ENCODE measurements around the gene SGCD. TPM values are rescaled to one million over a fixed set of nuclear protein-coding genes. Genes with fewer than 3 reads are reported as not detected.

Gene SGCD
- total RNA-seq, 2 experiments from 2014 or later = not detected

GRCh38 chr5:156383510-156384265 is 56.7 kb downstream of the SGCD start:
- Mint-ChIP-seq H3K4me3 (no peak overlapping the region), H3K9me3 (no peaks in the 10 kb centered on the region), H3K4me1 (no peaks in the 10 kb centered on the region), H3K27me3 (peaks cover 9% of the 10 kb centered on the region), H3K36me3 (no peaks in the 10 kb centered on the region), H3K27ac (no peak overlapping the region)
- no peak for DNase-seq

DNA sequence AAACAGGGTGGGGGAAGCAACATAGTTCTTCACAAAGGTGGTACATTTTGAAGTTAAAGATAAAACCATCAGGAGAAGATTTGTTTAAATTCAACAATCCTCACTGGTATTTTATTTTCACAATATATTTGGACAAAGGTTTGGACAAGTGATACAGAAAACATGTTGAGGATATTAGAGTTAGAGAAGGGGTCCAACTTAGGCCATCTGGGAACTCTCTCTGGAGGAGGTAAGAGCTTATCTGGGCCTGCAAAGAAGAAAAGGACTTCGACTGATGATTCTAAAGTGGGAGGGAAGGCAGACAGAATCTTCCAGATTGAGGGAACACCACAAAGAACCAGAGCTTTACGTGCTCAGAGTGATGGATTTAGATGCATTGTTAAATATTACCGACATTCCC is 58.5 kb downstream of the SGCD start:
- H3K4me1 Mint-ChIP-seq = no peaks in the 10 kb centered on the region
- H3K9me3 Mint-ChIP-seq = no peaks in the 10 kb centered on the region
- H3K36me3 Mint-ChIP-seq = no peaks in the 10 kb centered on the region
- DNase-seq = no peak
- H3K4me3 Mint-ChIP-seq = no peak overlapping the region
- H3K27me3 Mint-ChIP-seq = peaks cover 7% of the 10 kb centered on the region
- H3K27ac Mint-ChIP-seq = no peak overlapping the region

GRCh38 chr5:156386976-156387375 is 60.0 kb downstream of the SGCD start:
- no peak overlapping the region for H3K27ac Mint-ChIP-seq
- H3K27me3 Mint-ChIP-seq = peaks cover 4% of the 10 kb centered on the region
- DNase-seq = no peak

GRCh38 chr5:156387391-156387790 is 60.4 kb downstream of the SGCD start:
- DNase-seq = no peak
- H3K4me3 Mint-ChIP-seq = no peak overlapping the region
- H3K36me3 Mint-ChIP-seq = no peaks in the 10 kb centered on the region
- no peak overlapping the region for H3K27ac Mint-ChIP-seq
- no peaks in the 10 kb centered on the region for H3K4me1 Mint-ChIP-seq
- no peaks in the 10 kb centered on the region for H3K9me3 Mint-ChIP-seq
- peaks cover 4% of the 10 kb centered on the region for H3K27me3 Mint-ChIP-seq

More at GRCh38 chr5:156386976-156387375, 60.0 kb downstream of the SGCD start:
- no peaks in the 10 kb centered on the region for H3K36me3 Mint-ChIP-seq
- no peak overlapping the region for H3K4me3 Mint-ChIP-seq
- H3K4me1 Mint-ChIP-seq = no peaks in the 10 kb centered on the region
- no peaks in the 10 kb centered on the region for H3K9me3 Mint-ChIP-seq

DNA sequence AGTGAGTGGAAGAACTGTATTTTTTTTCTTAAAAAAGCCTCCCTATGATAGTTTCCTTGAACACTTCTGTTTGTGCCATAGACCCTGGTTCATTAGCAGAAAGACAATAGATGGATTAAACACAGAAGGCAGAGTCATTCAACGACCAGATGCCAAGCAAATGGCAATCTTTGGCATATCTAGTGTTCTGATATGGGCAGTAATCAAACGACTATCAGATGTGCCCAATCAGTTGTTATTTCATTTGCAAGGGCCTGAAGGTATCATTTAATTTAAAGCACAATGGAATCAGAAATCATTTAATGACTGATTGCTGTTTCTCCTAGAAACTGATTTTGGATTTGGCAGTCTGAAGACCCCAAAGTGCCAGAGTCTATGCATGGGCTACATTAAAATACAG is 61.3 kb downstream of the SGCD start:
- Mint-ChIP-seq H3K4me3 (no peak overlapping the region), H3K36me3 (no peaks in the 10 kb centered on the region), H3K9me3 (no peaks in the 10 kb centered on the region), H3K27ac (no peak overlapping the region), H3K27me3 (peaks cover 4% of the 10 kb centered on the region), H3K4me1 (no peaks in the 10 kb centered on the region)
- no peak for DNase-seq

DNA sequence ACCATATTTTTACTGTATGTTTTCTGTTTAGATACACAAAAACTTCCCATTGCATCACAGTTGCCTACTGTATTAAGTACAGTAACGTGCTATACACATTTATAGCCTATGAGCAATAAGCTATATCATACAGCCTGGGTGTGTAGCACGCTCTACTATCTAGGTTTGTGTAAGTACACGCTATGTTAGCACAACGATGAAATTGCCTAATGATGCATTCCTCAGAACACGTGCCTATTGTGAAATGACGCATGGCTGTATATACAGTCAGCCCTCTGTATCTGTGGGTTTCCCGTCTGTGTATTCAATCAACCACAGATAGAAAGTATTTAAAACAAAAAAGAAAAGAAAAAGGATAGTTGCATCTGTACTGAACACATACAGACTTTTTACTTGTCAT is 64.2 kb downstream of the SGCD start:
- Mint-ChIP-seq H3K27me3 (peaks cover 11% of the 10 kb centered on the region), H3K9me3 (no peaks in the 10 kb centered on the region), H3K4me1 (no peaks in the 10 kb centered on the region), H3K36me3 (no peaks in the 10 kb centered on the region), H3K4me3 (no peak overlapping the region), H3K27ac (no peak overlapping the region)
- no peak for DNase-seq

DNA sequence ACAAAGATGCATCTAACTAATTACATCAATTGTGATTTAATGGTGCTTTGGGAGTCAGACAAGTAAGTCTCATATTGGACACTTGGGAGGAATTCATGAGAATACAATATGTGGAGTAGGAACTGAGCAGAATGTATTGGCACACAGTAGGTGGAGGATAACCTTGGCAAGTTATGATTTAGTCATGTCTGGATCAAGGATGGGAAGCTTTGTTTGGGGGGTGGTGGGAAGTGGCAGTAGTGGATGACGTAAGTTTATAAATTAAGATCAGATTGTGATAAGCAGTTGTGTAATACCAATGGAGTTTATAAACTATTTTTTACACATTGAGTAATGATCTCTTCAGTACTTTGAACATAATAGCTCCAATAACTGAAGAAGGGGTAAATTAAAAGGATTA is 67.0 kb downstream of the SGCD start:
- Mint-ChIP-seq H3K27me3 (peaks cover 11% of the 10 kb centered on the region), H3K9me3 (no peaks in the 10 kb centered on the region), H3K4me3 (no peak overlapping the region), H3K27ac (no peak overlapping the region), H3K4me1 (no peaks in the 10 kb centered on the region), H3K36me3 (no peaks in the 10 kb centered on the region)
- no peak for DNase-seq

DNA sequence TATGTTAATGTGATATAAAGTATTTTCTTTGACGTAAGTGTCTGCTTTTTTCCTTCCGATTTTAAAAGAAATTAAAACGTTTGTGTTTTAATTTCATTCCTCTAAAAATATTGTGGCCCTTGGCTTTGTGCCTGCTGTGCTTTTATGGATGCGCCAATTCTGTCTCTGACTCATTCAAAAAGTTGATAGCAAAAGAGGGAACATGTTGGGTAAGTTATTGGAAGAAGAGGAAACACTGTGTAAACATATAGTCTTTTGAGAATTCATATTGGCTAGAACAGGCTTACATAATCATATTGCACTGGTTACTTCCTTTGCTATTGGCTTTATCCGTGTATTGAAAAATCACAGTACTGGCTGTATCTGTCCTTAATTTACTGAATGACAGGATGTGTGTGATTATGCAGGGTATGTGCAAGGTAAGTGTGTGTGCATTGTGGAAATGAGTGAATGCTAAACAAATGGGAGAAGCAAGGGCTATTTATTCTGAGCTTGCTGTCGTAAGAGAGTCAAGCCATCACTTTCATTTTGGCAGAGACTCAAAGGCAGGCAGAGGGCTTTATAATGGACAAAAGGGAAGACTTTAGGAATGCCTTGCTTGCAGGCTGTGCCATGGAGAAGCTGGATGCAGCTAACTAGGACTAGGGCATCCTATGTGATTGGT is 67.8 kb downstream of the SGCD start:
- Mint-ChIP-seq H3K9me3 (no peaks in the 10 kb centered on the region), H3K4me3 (no peak overlapping the region), H3K27me3 (peaks cover 11% of the 10 kb centered on the region), H3K27ac (no peak overlapping the region), H3K4me1 (no peaks in the 10 kb centered on the region), H3K36me3 (no peaks in the 10 kb centered on the region)
- no peak for DNase-seq

- peaks cover 8% of the 10 kb centered on the region for H3K27me3 Mint-ChIP-seq
These were observed 68.3 kb downstream of the SGCD start for GRCh38 chr5:156395306-156395675.

GRCh38 chr5:156396063-156396829 is 69.3 kb downstream of the SGCD start:
- no peak for DNase-seq
- Mint-ChIP-seq H3K4me1 (no peaks in the 10 kb centered on the region), H3K9me3 (no peaks in the 10 kb centered on the region), H3K27ac (no peak overlapping the region), H3K4me3 (no peak overlapping the region), H3K27me3 (peaks cover 11% of the 10 kb centered on the region), H3K36me3 (no peaks in the 10 kb centered on the region)

More at GRCh38 chr5:156395306-156395675, 68.3 kb downstream of the SGCD start:
- Mint-ChIP-seq H3K36me3 (no peaks in the 10 kb centered on the region), H3K27ac (no peak overlapping the region), H3K4me1 (no peaks in the 10 kb centered on the region), H3K4me3 (no peak overlapping the region), H3K9me3 (no peaks in the 10 kb centered on the region)
- DNase-seq = no peak

GRCh38 chr5:156396830-156397081 is 69.8 kb downstream of the SGCD start:
- no peaks in the 10 kb centered on the region for H3K9me3 Mint-ChIP-seq
- peaks cover under 1% of the 10 kb centered on the region for H3K4me1 Mint-ChIP-seq
- H3K4me3 Mint-ChIP-seq = no peak overlapping the region
- no peak overlapping the region for H3K27ac Mint-ChIP-seq
- H3K27me3 Mint-ChIP-seq = peaks cover 11% of the 10 kb centered on the region
- no peak for DNase-seq
- no peaks in the 10 kb centered on the region for H3K36me3 Mint-ChIP-seq

DNA sequence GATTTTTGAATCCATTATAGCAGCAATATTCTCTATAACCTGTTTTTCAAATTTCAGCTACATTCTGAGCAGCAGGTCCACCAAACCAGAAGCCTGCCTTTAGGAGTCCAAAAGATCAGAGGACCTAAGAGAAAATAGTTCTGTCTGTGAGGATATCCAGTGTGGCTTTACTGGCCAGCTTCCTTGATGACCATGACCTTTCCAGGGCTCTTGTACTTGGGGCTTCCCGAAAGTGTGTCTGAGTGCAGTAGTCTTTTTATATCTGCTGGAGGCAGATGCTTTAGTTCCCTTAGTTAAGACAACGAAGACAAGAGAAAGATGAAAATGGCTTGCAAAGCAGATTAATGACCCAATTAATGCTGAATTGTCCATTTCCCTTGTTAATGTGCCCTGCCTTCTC is 72.4 kb downstream of the SGCD start:
- no peak for DNase-seq
- Mint-ChIP-seq H3K27ac (no peak overlapping the region), H3K4me3 (no peak overlapping the region), H3K27me3 (peaks cover 7% of the 10 kb centered on the region), H3K36me3 (no peaks in the 10 kb centered on the region), H3K9me3 (no peaks in the 10 kb centered on the region), H3K4me1 (peaks cover 2% of the 10 kb centered on the region)

DNA sequence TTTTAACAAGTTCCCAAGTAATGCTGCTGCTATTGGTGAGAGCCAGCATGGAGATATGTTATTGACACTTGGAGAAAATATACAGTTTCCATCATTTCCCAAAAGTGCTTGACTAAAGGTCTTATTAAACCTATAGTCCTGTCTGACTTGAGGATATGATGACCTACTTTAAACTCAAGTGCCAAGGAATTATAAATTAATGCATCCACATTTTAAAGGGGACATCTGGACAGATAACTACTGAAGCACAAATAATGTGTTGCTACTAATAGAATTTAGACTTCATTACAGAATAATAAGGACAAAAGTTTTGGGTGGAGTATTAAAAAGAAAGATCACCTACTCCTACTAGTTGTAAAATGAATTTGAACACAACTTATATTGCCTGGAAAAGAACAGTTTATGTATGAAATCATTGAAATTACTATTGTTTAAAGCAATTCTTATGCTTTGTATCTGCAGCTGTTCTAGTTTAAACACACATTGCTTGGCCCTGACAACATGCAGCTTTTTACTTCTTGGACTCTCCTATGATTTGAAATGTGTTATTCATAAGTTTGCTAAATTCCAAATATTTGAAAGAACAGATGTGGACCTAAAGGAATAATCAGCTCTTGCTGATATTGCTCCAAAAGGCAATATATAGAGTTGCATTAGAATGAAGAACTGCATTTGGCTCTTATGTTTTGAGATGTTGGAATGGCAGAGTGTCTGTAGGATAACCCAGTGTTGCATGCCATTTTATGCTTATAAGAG is 73.4 kb downstream of the SGCD start:
- Mint-ChIP-seq H3K27ac (no peak overlapping the region), H3K4me1 (peaks cover 2% of the 10 kb centered on the region), H3K9me3 (no peaks in the 10 kb centered on the region), H3K27me3 (peaks cover 4% of the 10 kb centered on the region), H3K4me3 (no peak overlapping the region), H3K36me3 (no peaks in the 10 kb centered on the region)
- DNase-seq = no peak

- no peaks in the 10 kb centered on the region for H3K36me3 Mint-ChIP-seq
- DNase-seq = no peak
- H3K4me3 Mint-ChIP-seq = no peak overlapping the region
- H3K27ac Mint-ChIP-seq = no peak overlapping the region
- H3K9me3 Mint-ChIP-seq = no peaks in the 10 kb centered on the region
- peaks cover 8% of the 10 kb centered on the region for H3K27me3 Mint-ChIP-seq
- peaks cover 2% of the 10 kb centered on the region for H3K4me1 Mint-ChIP-seq
These were observed 74.8 kb downstream of the SGCD start for GRCh38 chr5:156401804-156402203.

DNA sequence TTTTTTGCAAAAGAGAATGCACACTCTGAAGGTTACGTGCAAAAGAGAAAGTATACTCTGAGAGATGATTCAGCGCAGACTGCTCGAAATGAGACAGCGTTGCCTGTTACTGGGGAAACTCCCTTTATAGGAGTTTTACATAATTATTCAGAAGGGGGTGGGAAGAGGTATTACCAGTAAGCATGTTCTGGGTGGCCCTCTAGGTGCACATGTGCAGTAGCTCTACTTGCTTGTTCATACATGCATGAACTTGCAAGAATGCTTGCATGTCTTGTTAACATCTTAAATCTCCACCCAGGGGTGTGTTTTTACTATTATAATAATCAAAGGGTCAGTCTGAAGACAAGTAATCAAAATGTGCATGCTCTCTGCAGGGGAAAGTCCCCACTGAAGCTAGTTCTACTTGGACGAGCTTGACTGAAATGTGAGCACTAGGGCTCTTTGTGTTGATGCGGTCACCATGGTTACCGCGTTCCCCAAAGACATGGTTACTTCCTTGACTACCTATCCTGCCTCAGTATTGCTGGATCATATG is 75.5 kb downstream of the SGCD start:
- H3K36me3 Mint-ChIP-seq = no peaks in the 10 kb centered on the region
- H3K27me3 Mint-ChIP-seq = peaks cover 8% of the 10 kb centered on the region
- no peak overlapping the region for H3K4me3 Mint-ChIP-seq
- peaks cover 2% of the 10 kb centered on the region for H3K4me1 Mint-ChIP-seq
- H3K27ac Mint-ChIP-seq = no peak overlapping the region
- DNase-seq = peak; percentile 24
- H3K9me3 Mint-ChIP-seq = no peaks in the 10 kb centered on the region

Measured in activated naive CD8-positive, alpha-beta T cell treated with anti-CD3 and anti-CD28 coated beads for 36 hours (primary cell).